SKM-1 treated with dmso at 0.1 percent for 144 hours (cell line): Measurements from ENCODE around the gene UFSP2.
"Not testable (repeated sequence)": the region's sequence is repeated elsewhere in the genome, so short reads cannot be mapped to it uniquely, and the experiment has no call there.

ENCODE experiments used
- DNase-seq: peaks from one replicate; lab custom pipeline; 2025; ENCODE audit not compliant: unreplicated experiment; lab: John Stamatoyannopoulos, UW

Gene UFSP2

DNA sequence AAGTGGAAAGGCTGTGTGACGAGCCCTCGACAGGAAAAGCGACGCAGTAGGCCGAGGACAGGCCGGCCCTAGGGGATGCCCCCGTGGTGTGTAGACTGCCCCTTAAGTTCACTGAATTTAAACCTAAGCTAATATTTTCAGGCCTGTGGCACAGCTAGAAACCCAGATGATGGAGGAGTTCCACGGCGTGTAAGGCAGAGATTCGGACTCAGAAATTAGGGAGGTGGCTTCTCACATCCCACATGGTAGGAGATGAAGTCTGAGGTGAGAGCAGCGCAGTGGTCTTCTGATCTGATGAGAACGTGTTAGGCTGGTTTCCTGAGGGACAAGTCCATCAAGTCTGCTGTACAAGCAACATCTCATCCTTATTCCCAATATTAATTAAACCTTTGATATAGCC lies 37.8 kb downstream of the UFSP2 start:
- DNase-seq: no peak

GRCh38 chr4:185384930-185385331 lies 40.8 kb downstream of the UFSP2 start:
- no peak for DNase-seq

- DNase-seq: no peak
Observed at GRCh38 chr4:185384061-185384460, 41.7 kb downstream of the UFSP2 start.

- DNase-seq: no peak
Observed at GRCh38 chr4:185383451-185383850, 42.3 kb downstream of the UFSP2 start.

DNA sequence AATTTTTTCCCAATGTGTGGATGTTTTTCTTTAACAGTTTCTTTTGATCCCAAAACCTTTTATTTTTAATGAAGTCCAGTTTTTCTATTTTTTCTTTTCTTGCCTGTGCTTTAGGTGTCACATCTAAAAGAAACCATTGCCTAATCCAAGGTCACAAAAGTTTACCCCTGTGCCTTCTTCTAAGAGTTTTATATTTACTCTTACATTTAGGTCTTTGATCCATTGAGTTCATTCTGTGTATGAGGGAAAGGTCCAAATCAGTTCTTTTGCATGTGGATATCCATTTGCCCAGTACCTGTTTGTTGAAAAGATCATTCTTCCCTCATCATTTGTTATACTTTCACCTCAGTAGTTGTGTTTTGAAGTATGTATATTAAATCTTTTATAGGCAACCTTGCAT lies 43.0 kb downstream of the UFSP2 start:
- DNase-seq: no peak

GRCh38 chr4:185381288-185382196 lies 44.2 kb downstream of the UFSP2 start:
- no peak for DNase-seq

- no peak for DNase-seq
Observed at GRCh38 chr4:185380320-185380719, 45.4 kb downstream of the UFSP2 start.

DNA sequence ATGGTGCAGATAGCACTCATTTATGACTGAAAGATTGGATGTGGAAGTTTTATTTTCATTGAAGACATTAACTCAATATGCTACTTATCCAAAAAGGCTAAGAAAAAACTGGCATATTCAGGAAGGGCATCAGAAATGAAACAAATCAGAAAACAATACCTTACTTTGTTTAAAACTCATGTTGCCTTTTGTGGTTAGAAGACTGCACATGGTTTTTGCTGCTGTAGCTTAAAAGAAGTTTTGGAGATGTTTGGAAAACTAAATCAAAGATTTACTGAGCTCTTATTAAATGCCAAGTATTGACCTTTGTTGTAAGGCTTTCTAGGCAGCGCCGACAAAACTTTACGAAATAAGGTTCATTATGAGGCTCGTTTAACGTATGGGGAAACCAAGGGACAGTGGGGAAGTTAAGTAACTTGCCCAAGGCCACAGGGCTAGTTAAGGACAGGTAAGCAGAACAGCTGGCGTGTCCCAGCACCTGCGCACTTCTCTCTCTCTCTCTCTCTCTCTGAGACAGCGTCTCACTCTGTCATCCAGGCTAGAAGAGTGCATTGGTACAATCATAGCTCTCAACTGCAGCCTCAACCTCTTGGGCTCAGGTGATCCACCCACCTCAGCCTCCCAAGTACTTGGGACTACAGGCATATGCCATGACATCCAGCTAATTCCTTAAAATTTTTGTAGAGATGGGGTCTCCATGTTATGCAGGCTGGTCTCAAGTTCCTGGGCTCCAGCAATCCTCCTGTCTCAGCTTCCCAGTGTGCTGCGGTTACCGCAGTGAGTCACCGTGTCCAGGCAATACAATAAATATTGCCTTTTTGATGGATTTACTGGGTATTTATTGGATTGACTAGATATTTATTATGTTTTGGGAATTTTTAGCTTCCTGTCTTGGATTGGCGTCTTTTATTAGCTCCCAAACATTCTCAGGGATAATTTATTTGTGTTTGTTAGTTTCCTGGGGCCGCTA lies 46.2 kb downstream of the UFSP2 start:
- no peak for DNase-seq

DNA sequence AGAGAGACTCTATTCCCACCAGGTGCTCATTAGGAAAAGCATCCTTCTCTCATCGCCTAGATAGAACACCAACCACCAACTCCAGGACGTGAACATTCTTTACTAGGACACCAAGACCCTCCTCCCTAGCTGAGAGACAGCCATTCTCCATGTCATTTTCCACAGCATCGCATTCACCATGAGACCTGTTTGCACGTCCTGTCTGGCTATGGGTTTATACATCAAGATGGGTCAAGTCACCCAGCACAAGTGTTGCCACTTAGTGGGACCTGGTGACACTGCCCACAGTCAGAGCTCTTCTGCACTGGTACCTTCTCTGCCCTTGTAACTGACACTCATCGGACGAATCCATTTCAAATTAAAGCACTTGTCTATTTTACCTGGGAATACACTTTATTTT lies 47.5 kb downstream of the UFSP2 start:
- DNase-seq: no peak

- DNase-seq: no peak
Observed at GRCh38 chr4:185374573-185374972, 51.2 kb downstream of the UFSP2 start.

- no peak for DNase-seq
Observed at GRCh38 chr4:185374027-185374426, 51.7 kb downstream of the UFSP2 start.

GRCh38 chr4:185371702-185372101 lies 54.1 kb downstream of the UFSP2 start:
- no peak for DNase-seq

- DNase-seq: no peak
Observed at GRCh38 chr4:185370268-185370949, 55.4 kb downstream of the UFSP2 start.

- no peak for DNase-seq
Observed at GRCh38 chr4:185369731-185370130, 56.0 kb downstream of the UFSP2 start.

- DNase-seq: no peak
Observed at GRCh38 chr4:185364886-185365285, 60.9 kb downstream of the UFSP2 start.

DNA sequence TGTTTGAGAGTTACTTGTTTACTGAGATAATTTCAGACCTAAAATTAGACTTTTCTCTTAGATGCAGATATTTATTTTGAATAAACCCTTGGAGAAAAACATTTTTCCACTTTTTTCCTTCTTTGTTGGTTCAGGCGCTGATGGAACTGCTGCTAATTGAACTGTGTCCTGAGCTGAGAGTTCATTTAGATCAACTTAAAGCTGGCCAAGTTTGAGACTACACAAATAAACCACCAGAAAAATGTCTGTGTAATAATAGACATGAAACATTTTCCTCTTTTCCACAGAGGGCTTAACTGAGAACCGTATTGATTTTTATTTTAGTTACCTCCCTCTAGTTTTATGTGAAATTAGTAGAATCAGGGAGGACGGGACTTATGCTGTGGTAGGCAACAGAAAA lies 62.5 kb downstream of the UFSP2 start:
- no peak for DNase-seq

GRCh38 chr4:185362570-185362969 lies 63.2 kb downstream of the UFSP2 start:
- not testable (repeated sequence) for DNase-seq

- no peak for DNase-seq
Observed at GRCh38 chr4:185361872-185362271, 63.9 kb downstream of the UFSP2 start.

GRCh38 chr4:185359767-185360446 lies 65.9 kb downstream of the UFSP2 start:
- DNase-seq: no peak

- no peak for DNase-seq
Observed at GRCh38 chr4:185358959-185359358, 66.8 kb downstream of the UFSP2 start.

GRCh38 chr4:185358514-185358913 lies 67.2 kb downstream of the UFSP2 start:
- DNase-seq: no peak
